Measurements from ENCODE around the gene NAA40.

The NAA40 gene

DNA sequence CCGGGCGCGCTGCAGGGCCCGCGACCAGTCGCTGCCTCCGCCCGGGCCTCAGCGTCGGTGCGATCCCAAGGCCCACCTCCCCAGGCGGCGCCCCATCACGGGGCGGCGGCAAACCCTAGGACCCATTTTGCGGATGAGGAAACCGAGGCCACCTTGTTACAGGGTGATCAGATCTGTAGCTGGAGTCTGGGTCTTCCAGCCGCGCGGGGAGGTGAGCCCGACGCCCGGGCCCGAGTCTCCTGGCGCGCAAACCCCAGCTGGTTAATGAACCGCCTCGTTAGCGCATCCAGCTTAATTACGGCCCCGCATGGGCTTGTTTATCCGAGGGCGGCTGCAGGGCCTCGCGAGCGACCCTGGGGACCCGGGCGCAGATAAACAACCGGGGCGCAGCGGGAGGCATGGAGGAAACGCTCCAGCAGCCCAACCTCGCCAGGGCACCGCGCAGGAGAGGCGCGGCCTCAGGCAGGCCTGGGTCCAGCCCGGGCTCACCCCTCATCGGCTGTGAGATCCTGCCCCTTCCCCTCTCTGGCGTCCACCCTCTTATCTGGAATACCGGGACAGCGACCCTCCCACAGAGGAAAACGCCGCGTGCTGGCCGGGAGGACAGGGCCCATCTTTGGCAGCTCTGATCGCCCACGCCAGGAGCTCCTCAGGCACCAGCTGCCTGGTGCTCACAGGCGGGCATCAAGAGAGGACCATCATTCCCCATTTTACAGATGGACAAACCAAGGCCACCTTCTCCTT lies 62.1 kb downstream of the NAA40 start:
- DNase-seq (ENCODE audit: low read depth) = no peak
- TF ChIP-seq, protein P1, sequence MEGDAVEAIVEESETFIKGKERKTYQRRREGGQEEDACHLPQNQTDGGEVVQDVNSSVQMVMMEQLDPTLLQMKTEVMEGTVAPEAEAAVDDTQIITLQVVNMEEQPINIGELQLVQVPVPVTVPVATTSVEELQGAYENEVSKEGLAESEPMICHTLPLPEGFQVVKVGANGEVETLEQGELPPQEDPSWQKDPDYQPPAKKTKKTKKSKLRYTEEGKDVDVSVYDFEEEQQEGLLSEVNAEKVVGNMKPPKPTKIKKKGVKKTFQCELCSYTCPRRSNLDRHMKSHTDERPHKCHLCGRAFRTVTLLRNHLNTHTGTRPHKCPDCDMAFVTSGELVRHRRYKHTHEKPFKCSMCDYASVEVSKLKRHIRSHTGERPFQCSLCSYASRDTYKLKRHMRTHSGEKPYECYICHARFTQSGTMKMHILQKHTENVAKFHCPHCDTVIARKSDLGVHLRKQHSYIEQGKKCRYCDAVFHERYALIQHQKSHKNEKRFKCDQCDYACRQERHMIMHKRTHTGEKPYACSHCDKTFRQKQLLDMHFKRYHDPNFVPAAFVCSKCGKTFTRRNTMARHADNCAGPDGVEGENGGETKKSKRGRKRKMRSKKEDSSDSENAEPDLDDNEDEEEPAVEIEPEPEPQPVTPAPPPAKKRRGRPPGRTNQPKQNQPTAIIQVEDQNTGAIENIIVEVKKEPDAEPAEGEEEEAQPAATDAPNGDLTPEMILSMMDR (IDR thresholded peaks at IDR 0.05; ENCODE audit: insufficient read depth, low read depth, low read length, missing control alignments) = no peak
- H3K4me3 ChIP-seq (ENCODE audit: low read depth, low read length) = no peak overlapping the region

DNA sequence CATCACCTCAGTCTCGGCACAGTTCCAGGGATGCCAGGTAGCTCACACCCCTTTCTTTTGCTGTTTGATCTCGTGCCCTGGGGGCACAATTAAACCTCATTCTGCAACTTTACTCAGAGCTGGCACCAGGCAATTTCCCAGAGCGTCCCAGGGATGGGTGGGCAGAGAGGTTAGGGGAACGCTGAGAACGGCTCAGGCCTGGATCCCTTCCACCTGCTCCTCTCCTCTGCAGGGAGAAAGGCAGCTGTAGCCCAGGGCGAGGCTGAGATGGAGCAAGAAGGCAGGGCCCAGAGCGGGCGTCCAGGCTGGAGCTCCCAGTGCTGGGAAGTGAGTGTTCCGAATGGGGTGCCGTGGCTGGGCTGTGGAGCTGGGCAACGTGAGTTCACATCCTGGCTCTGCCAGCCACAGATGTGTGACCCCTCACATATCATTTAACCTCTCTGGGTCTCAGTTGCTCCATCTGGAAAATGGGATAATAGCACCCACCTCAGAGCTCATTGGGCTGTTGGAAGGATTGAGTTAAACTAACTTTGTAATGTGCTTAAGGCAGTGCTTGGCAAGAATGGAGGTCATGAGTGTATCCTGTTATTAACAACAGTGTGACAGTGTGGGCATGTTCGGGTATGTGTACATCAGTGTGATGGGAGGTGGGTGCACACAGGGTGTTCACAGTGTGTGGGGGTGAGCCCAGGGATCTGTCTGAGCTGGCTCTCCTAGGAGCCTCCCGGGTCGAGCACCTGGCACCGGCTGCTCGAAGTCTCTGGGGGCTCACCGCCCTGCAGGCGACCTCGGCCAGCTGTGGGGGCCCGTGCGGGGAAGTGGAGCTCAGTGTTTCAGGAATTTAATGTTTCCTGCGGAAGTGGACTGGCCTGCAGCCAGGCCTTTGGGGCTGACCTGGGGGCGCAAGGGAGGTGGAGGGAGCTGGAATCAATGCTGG lies 63.0 kb downstream of the NAA40 start:
- TF ChIP-seq, protein P1 (IDR thresholded peaks at IDR 0.05; ENCODE audit: insufficient read depth, low read depth, low read length, missing control alignments) = no peak
- no peak for DNase-seq (ENCODE audit: low read depth)
- no peak overlapping the region for H3K4me3 ChIP-seq (ENCODE audit: low read depth, low read length)

DNA sequence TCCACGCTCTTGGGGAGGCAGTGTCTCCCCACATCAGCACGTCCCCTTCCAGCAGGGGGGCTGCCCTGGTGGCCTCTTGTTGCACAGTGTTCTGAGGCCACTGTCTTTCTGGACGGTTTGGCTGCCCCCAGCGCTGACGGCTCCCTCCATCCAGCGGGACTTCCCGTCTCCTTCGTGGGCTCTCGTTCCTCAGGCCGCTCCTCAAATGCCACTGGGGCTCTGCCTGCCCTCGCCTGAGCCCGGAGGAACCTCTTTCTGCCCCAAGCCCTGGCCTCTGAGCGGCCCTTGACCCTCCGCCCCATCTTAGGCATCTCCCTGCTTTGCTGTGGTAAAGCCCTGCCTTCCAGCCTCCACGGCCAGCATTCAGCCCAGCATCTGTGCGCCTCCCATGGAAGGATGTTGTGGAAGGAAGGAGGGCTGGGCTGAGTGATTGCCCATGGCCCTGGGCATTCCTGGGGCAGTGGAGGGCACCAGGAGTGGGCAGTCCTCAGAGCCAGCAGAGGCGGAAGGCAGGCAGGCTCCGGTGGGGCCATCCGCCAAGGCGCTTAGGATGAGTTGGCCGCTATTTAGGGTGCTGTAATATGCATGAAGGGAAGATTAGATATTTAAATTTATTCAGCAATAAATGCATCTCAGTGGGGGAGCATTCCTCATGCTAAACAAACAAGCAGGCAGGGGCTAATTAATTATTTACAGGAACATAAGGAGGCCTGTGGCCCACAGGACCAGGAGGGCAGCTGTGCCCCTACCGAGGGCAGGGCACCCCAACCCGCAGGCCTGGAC lies 65.2 kb downstream of the NAA40 start:
- TF ChIP-seq, protein P1 (IDR thresholded peaks at IDR 0.05; ENCODE audit: insufficient read depth, low read depth, low read length, missing control alignments) = no peak
- no peak overlapping the region for H3K4me3 ChIP-seq (ENCODE audit: low read depth, low read length)
- DNase-seq (ENCODE audit: low read depth) = no peak

DNA sequence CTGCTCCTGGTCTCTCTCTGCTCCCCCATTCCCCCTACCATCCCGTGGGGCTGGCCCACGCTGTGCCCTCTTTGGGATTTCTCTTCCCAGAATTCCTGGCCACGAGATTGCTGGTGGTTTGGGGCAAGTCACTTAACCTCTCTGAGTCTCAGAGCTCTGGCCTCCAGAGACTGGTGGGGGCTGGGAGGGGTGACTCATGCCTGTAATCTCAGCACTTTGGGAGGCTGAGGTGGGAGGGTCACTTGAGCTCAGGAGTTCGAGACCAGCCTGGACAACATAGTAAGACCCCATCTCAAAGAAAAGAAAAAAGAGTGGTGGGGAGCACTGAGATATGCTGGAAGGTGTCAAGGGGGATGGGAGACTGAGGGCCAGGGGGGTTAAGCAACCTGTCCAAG lies 65.8 kb downstream of the NAA40 start:
- TF ChIP-seq, protein P1 (IDR thresholded peaks at IDR 0.05; ENCODE audit: insufficient read depth, low read depth, low read length, missing control alignments) = no peak
- DNase-seq (ENCODE audit: low read depth) = no peak

DNA sequence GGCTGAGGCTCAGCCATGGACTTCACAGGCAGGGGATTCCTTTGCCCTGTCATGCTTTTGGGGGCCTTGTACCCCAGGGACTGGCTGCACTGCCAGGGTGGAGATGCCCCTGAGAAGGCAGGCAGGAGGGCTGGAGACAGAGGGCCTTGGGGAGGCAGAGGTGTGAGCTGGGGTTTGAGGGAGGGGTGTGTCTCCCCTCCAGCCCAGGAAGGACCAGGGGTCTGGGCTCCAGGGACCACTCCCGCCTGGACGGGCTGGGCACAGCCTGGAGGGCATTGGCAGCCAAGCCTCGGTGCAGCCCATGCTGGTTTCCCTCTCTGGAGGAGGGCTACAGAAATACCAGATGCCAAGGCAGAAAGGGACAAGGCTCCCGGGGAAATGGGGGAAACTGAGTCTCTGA lies 66.9 kb downstream of the NAA40 start:
- TF ChIP-seq, protein P1 (IDR thresholded peaks at IDR 0.05; ENCODE audit: insufficient read depth, low read depth, low read length, missing control alignments) = no peak
- H3K4me3 ChIP-seq (ENCODE audit: low read depth, low read length) = no peak overlapping the region
- no peak for DNase-seq (ENCODE audit: low read depth)

More for the DNA sequence above, 65.8 kb downstream of the NAA40 start:
- no peak overlapping the region for H3K4me3 ChIP-seq (ENCODE audit: low read depth, low read length)

DNA sequence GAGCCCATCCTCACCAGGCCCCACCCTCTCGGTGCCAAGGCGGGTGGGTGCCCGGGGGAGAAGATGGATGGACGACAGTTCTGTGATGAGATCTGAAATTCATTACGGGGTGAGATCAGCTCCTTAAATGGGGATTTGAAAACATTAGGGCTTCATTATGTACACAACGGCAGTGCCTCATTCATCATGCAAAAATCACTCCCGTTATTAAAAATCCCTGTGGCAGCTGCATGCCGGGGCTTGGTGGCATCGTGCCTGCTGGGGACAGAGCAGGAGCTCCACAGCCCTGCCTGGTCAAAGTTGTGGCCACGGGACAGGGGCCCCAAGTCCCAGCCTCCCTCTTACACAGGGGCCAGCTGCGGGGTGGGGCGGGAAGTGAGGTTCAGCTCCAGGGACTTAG lies 67.6 kb downstream of the NAA40 start:
- TF ChIP-seq, protein P1 (IDR thresholded peaks at IDR 0.05; ENCODE audit: insufficient read depth, low read depth, low read length, missing control alignments) = no peak
- no peak for DNase-seq (ENCODE audit: low read depth)
- H3K4me3 ChIP-seq (ENCODE audit: low read depth, low read length) = no peak overlapping the region
